ENCODE data around the gene TNFAIP8L1. TPM values are rescaled to one million over a fixed set of nuclear protein-coding genes. Genes with fewer than 3 reads are reported as not detected.

Gene TNFAIP8L1
- total RNA-seq, 4 donors from 2014 or later = 7.3 to 8.8 (median 8.4) TPM

DNA sequence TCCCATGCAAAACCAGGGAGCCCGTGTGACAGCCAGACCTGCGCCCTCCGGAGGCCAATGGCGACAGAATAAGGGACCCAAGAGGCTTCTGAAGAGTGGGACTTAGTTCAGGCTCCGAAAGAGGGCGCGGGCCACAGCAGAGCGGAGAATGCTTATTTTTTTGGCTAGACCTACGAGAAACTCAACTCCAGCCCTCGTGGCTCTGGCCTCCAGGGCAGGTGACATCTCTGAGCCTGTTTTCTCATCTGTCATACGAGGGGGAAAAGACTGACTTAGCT is 61.3 kb downstream of the TNFAIP8L1 start:
- H3K27ac ChIP-seq = no peak overlapping the region
- H3K4me1 ChIP-seq = peaks cover 0 to 8% (median 3%) of the 10 kb centered on the region in 4 donors
- WGBS, 2 donors = 83 to 88% methylated on average over 11 of the region's 11 CpGs
- H3K4me3 ChIP-seq = no peak overlapping the region
- DNase-seq (ENCODE audit: low spot score in 2 of 2) = no peak
- H3K9me3 ChIP-seq = no peaks in the 10 kb centered on the region
- no peaks in the 10 kb centered on the region for H3K27me3 ChIP-seq
- H3K36me3 ChIP-seq = peaks cover 10 to 98% (median 55%) of the 10 kb centered on the region in 3 donors
- no peak for TF ChIP-seq POLR2A (IDR thresholded peaks at IDR 0.05)
- no peak for TF ChIP-seq EP300 (IDR thresholded peaks at IDR 0.05)
- TF ChIP-seq, protein P1, sequence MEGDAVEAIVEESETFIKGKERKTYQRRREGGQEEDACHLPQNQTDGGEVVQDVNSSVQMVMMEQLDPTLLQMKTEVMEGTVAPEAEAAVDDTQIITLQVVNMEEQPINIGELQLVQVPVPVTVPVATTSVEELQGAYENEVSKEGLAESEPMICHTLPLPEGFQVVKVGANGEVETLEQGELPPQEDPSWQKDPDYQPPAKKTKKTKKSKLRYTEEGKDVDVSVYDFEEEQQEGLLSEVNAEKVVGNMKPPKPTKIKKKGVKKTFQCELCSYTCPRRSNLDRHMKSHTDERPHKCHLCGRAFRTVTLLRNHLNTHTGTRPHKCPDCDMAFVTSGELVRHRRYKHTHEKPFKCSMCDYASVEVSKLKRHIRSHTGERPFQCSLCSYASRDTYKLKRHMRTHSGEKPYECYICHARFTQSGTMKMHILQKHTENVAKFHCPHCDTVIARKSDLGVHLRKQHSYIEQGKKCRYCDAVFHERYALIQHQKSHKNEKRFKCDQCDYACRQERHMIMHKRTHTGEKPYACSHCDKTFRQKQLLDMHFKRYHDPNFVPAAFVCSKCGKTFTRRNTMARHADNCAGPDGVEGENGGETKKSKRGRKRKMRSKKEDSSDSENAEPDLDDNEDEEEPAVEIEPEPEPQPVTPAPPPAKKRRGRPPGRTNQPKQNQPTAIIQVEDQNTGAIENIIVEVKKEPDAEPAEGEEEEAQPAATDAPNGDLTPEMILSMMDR (IDR thresholded peaks at IDR 0.05) = no peak

DNA sequence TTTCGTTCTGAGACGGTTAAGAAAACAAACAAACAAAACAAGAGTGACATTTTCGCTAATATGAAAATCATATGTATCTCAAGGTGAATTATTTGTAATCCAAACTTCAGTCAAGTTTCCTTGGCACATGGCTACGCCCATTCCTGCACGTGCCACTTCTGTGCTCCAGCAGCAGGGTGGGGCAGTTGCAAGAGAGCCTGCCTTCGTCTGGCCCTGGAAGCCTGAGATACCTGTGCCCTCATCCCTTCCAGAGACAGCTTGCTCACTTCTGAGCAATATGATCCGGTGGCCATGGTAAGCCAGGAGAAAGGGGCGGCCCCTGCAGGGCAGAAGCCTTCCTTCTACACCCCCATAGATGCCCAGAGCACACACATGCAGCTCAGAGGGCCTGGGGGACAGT is 62.2 kb downstream of the TNFAIP8L1 start:
- TF ChIP-seq EP300 (IDR thresholded peaks at IDR 0.05) (no peak), POLR2A (IDR thresholded peaks at IDR 0.05) (no peak)
- TF ChIP-seq, protein P1 (IDR thresholded peaks at IDR 0.05) = no peak
- no peak for DNase-seq (ENCODE audit: low spot score in 2 of 2)
- H3K27me3 ChIP-seq = no peaks in the 10 kb centered on the region
- peaks cover 10 to 92% (median 51%) of the 10 kb centered on the region in 3 donors for H3K36me3 ChIP-seq
- no peak overlapping the region for H3K27ac ChIP-seq
- no peaks in the 10 kb centered on the region for H3K9me3 ChIP-seq
- peaks cover 0 to 8% (median 3%) of the 10 kb centered on the region in 4 donors for H3K4me1 ChIP-seq
- H3K4me3 ChIP-seq = no peak overlapping the region
- WGBS, 2 donors = 87 to 88% methylated on average over 8 of the region's 8 CpGs

DNA sequence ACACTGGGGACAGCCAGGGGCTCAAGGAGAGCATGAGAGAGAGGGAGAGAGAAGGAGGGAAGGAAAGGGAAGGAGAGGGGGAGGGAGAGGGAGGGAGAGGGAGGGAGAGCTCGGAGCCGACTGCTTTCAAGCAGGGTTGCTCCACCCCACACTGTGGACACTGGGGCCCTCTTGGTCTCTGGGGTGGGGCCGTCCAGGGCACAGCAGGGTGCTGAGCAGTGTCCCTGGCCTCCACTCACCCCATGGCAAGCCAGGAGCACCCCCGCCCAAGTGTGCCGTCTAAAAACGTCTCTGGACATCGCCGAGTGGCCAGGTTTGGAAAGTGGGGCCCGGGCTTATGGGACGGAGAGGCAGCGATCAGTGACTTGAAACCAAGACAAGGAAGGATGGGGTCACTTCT is 63.4 kb downstream of the TNFAIP8L1 start:
- WGBS, 2 donors = 79 to 89% methylated on average over 11 of the region's 11 CpGs
- Histone ChIP-seq H3K27ac (no peak overlapping the region), H3K27me3 (no peaks in the 10 kb centered on the region), H3K4me1 (peaks cover 0 to 5% (median under 1%) of the 10 kb centered on the region in 4 donors), H3K36me3 (peaks cover 10 to 80% (median 40%) of the 10 kb centered on the region in 3 donors), H3K9me3 (no peaks in the 10 kb centered on the region), H3K4me3 (no peak overlapping the region)
- DNase-seq (ENCODE audit: low spot score in 2 of 2) = no peak
- TF ChIP-seq, protein P1 (IDR thresholded peaks at IDR 0.05) = no peak
- TF ChIP-seq EP300 (IDR thresholded peaks at IDR 0.05) = no peak
- TF ChIP-seq POLR2A (IDR thresholded peaks at IDR 0.05) = no peak

DNA sequence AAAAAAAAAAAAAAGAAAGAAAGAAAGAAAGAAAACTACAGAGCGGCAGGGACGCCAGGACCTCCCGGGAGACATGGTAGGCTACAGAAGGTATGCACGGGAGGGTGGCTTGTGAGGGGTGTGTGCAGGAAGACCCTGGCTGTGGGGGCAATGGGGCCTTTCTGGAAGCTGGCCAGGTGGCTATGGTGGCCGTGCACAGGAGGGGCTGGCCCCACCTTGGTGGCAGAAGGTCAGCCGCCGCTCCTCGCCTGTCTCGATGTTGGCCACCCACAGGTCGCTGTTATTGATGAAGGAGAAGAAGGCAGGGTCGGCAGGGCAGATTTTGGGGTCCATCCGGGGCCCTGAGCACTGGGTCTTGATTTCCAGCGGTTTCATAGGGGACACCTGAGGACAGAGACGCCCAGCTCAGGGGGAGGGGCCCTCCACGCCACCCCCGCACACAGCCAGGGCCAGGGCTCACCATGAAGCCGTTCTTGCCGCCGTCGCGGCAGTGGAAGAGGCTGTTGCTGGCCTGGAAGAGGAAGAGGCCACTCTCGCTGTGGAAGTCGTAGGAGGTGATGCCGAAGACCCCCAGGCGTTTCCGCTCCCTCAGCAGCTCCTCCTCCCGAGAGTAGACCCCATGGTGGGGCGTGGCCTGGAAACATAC is 64.5 kb downstream of the TNFAIP8L1 start:
- H3K27ac ChIP-seq = no peak overlapping the region
- no peak overlapping the region for H3K4me3 ChIP-seq
- peaks cover 10 to 74% (median 40%) of the 10 kb centered on the region in 3 donors for H3K36me3 ChIP-seq
- H3K9me3 ChIP-seq = no peaks in the 10 kb centered on the region
- 86 to 90% methylated on average over 26 of the region's 28 CpGs for WGBS, 2 donors
- TF ChIP-seq, protein P1 (IDR thresholded peaks at IDR 0.05) = no peak
- TF ChIP-seq EP300 (IDR thresholded peaks at IDR 0.05) (no peak), POLR2A (IDR thresholded peaks at IDR 0.05) (no peak)
- H3K4me1 ChIP-seq = peaks cover 0 to 9% (median 3%) of the 10 kb centered on the region in 4 donors
- H3K27me3 ChIP-seq = no peaks in the 10 kb centered on the region
- no peak for DNase-seq (ENCODE audit: low spot score in 2 of 2)

DNA sequence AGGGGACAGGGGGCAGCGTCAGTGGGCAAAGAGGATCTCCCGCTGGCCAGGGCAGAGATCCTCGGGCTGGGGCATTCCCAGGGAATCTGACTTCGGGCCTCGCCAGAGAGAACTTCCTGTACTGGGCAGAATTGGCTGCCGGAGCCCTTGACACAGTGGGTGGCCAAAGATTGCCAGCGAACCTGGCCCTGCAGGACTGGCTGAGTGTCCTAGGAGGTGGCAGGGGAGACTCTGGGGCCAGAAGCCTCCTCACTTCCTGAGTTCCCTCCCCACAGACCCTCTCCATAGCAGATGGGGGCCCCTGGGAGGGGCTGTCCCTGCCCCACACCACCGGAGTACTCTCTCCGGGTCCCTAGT is 65.0 kb downstream of the TNFAIP8L1 start:
- no peaks in the 10 kb centered on the region for H3K9me3 ChIP-seq
- H3K4me1 ChIP-seq = peaks cover 0 to 9% (median 3%) of the 10 kb centered on the region in 4 donors
- no peak for DNase-seq (ENCODE audit: low spot score in 2 of 2)
- peaks cover 10 to 74% (median 40%) of the 10 kb centered on the region in 3 donors for H3K36me3 ChIP-seq
- no peak overlapping the region for H3K4me3 ChIP-seq
- WGBS, 2 donors = 88 to 93% methylated on average over 9 of the region's 9 CpGs
- TF ChIP-seq POLR2A (IDR thresholded peaks at IDR 0.05) = no peak
- TF ChIP-seq, protein P1 (IDR thresholded peaks at IDR 0.05) = no peak
- no peak for TF ChIP-seq EP300 (IDR thresholded peaks at IDR 0.05)
- H3K27ac ChIP-seq = no peak overlapping the region
- no peaks in the 10 kb centered on the region for H3K27me3 ChIP-seq

Other genes starting within 250 kb of the TNFAIP8L1 start
- 10 to 100 TPM; 35.0 to 64.8 (median 52.9) TPM for gene SH3GL1, start 239.0 kb upstream of the TNFAIP8L1 start, total RNA-seq
- 10 to 100 TPM in 1 of 4 donors, 1 to 10 TPM in 3; 4.9 to 18.6 (median 8.1) TPM for gene CHAF1A, start 236.9 kb upstream of the TNFAIP8L1 start, total RNA-seq
- 100 to 1,000 TPM in 1 of 4 donors, 10 to 100 TPM in 3; 84.3 to 101 (median 92.2) TPM for gene UBXN6, start 181.7 kb upstream of the TNFAIP8L1 start, total RNA-seq
- 10 to 100 TPM; 30.2 to 54.0 (median 48.7) TPM for gene HDGFL2, start 167.2 kb upstream of the TNFAIP8L1 start, total RNA-seq
- 100 to 1,000 TPM in 3 of 4 donors, 10 to 100 TPM in 1; 65.1 to 689 (median 138) TPM for gene PLIN4, start 121.0 kb upstream of the TNFAIP8L1 start, total RNA-seq
- 10 to 100 TPM; 12.0 to 26.7 (median 19.1) TPM for gene PLIN5, start 104.3 kb upstream of the TNFAIP8L1 start, total RNA-seq
- 1 to 10 TPM in 3 of 4 donors, under 1 TPM in 1; 0.66 to 2.5 (median 1.4) TPM for gene LRG1, start 99.5 kb upstream of the TNFAIP8L1 start, total RNA-seq
- gene SEMA6B, start 79.8 kb upstream of the TNFAIP8L1 start, total RNA-seq = 10 to 100 TPM in 2 of 4 donors, 1 to 10 TPM in 2; 1.5 to 18.6 (median 7.4) TPM
- gene MYDGF, start 30.8 kb downstream of the TNFAIP8L1 start, total RNA-seq = 10 to 100 TPM; 33.5 to 48.7 (median 41.5) TPM
- gene DPP9, start 84.3 kb downstream of the TNFAIP8L1 start, total RNA-seq = 100 to 1,000 TPM in 1 of 4 donors, 10 to 100 TPM in 3; 53.9 to 134 (median 68.0) TPM
- 10 to 100 TPM; 12.3 to 17.1 (median 15.2) TPM for gene FEM1A, start 152.2 kb downstream of the TNFAIP8L1 start, total RNA-seq
- gene TICAM1, start 192.2 kb downstream of the TNFAIP8L1 start, total RNA-seq = 10 to 100 TPM in 1 of 4 donors, 1 to 10 TPM in 3; 3.5 to 10.8 (median 4.7) TPM
- gene PLIN3, start 228.2 kb downstream of the TNFAIP8L1 start, total RNA-seq = 10 to 100 TPM; 29.5 to 96.3 (median 40.5) TPM

Data from tibial nerve (tissue), 4 donors.